OCI-LY3 (cell line): ENCODE measurements around the gene ETDA.

ENCODE experiments used
- EZH2phosphoT487 ChIP-seq: fragments of 200-600 bp; shearing (Covaris generic); IDR thresholded peaks from 2 replicates; pipeline ENCODE4 v1.6.1; 2018; ENCODE audit warnings: antibody characterized with exemption, mixed run types, low read depth
- TF ChIP-seq, protein P1 (sequence below): fragments of 200-600, 300-600 bp; sonication (generic); IDR thresholded peaks from 2 replicates; pipeline ENCODE4 v1.5.1; 2014; ENCODE audit warnings: antibody characterized with exemption, low read length, low read depth

DNA sequence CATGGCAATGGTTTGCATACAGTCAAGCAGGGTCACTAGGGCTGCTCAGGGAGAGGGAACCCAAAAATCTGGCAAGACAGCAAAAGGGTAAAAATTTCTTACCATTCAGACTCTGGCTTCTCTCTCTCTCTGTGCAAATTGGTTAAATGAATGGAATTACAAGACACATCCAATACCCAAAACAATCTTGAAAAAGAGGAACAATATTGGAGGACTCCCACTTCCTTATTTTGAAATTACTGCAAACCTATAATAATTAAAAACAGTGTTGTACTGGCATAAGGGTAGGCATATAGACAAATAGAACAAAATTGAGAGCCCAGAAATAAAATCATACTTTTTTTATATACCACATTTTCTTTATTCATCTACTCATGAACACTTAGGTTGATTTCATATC lies 24.1 kb downstream of the ETDA start:
- TF ChIP-seq, protein P1, sequence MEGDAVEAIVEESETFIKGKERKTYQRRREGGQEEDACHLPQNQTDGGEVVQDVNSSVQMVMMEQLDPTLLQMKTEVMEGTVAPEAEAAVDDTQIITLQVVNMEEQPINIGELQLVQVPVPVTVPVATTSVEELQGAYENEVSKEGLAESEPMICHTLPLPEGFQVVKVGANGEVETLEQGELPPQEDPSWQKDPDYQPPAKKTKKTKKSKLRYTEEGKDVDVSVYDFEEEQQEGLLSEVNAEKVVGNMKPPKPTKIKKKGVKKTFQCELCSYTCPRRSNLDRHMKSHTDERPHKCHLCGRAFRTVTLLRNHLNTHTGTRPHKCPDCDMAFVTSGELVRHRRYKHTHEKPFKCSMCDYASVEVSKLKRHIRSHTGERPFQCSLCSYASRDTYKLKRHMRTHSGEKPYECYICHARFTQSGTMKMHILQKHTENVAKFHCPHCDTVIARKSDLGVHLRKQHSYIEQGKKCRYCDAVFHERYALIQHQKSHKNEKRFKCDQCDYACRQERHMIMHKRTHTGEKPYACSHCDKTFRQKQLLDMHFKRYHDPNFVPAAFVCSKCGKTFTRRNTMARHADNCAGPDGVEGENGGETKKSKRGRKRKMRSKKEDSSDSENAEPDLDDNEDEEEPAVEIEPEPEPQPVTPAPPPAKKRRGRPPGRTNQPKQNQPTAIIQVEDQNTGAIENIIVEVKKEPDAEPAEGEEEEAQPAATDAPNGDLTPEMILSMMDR, result no peak
- no peak for TF ChIP-seq EZH2phosphoT487
